Measurements from ENCODE around the gene LRR1. TPM values are rescaled to one million over a fixed set of nuclear protein-coding genes. Genes with fewer than 3 reads are reported as not detected.

The LRR1 gene
- total and polyA plus RNA-seq, 8 donors, result 10.1 to 16.1 (median 12.9) TPM

GRCh38 chr14:49623941-49624839 lies 25.4 kb downstream of the LRR1 start:
- peaks cover 25 to 45% of the 10 kb centered on the region in 2 donors for H3K4me1 ChIP-seq
- intact Hi-C loops (cut with DNase I), result no loop called here
- peaks cover 0 to 7% of the 10 kb centered on the region in 2 donors for H3K36me3 ChIP-seq
- ATAC-seq (no peak), DNase-seq (no peak)
- no peak overlapping the region for H3K27ac ChIP-seq
- H3K4me3 ChIP-seq, result peak overlapping the region in 1 of 2 donors; percentile 95
- no peak for TF ChIP-seq CTCF (IDR thresholded peaks at IDR 0.05)
- no peaks in the 10 kb centered on the region for H3K9me3 ChIP-seq
- H3K27me3 ChIP-seq, result no peaks in the 10 kb centered on the region

GRCh38 chr14:49633640-49634546 lies 35.2 kb downstream of the LRR1 start:
- TF ChIP-seq CTCF (IDR thresholded peaks at IDR 0.05), result peak; percentile 68 to 70
- DNase-seq (peak; percentile 94 to 98 (median 96)), ATAC-seq (peak; percentile 95)
- Histone ChIP-seq H3K27ac (peak overlapping the region; percentile 96 to 98), H3K9me3 (no peaks in the 10 kb centered on the region), H3K36me3 (peaks cover 0 to 15% of the 10 kb centered on the region in 2 donors), H3K4me1 (peaks cover 18 to 61% of the 10 kb centered on the region in 2 donors), H3K4me3 (peak overlapping the region; percentile 76 to 98), H3K27me3 (no peaks in the 10 kb centered on the region)
- intact Hi-C loops (cut with DNase I), result loop anchor here in 1 of 2 donors (10.0 kb wide), 1 partner anchor 201 kb away; no protein-coding TSS in a partner anchor

GRCh38 chr14:49634547-49635334 lies 36.0 kb downstream of the LRR1 start, which contains the start of gene DNAAF2:
Gene DNAAF2 (minus strand): TSS chr14:49635244. CDS start chr14:49635149, 95 bp downstream.
- H3K4me1 ChIP-seq, result peaks cover 18 to 58% of the 10 kb centered on the region in 2 donors

GRCh38 chr14:49636866-49637265 lies 38.1 kb downstream of the LRR1 start:
- intact Hi-C loops (cut with DNase I), result loop anchor here in 1 of 2 donors (10.0 kb wide), 1 partner anchor 198 kb away; no protein-coding TSS in a partner anchor
- H3K27ac ChIP-seq, result no peak overlapping the region
- no peak for TF ChIP-seq CTCF (IDR thresholded peaks at IDR 0.05)
- H3K4me3 ChIP-seq, result no peak overlapping the region
- H3K4me1 ChIP-seq, result peaks cover 23 to 51% of the 10 kb centered on the region in 2 donors
- no peaks in the 10 kb centered on the region for H3K9me3 ChIP-seq
- peaks cover 0 to 15% of the 10 kb centered on the region in 2 donors for H3K36me3 ChIP-seq
- ATAC-seq, result no peak
- H3K27me3 ChIP-seq, result no peaks in the 10 kb centered on the region
- DNase-seq, result no peak

More at GRCh38 chr14:49634547-49635334, 36.0 kb downstream of the LRR1 start, which contains the start of gene DNAAF2:
- Histone ChIP-seq H3K27ac (peak within 1 kb of the TSS; percentile 96 to 98), H3K4me3 (peak within 1 kb of the TSS; percentile 76 to 98), H3K36me3 (peaks cover 0 to 15% of the 10 kb centered on the region in 2 donors), H3K27me3 (no peaks in the 10 kb centered on the region), H3K9me3 (no peaks in the 10 kb centered on the region)
- DNase-seq (peak; percentile 64 to 92 (median 82)), ATAC-seq (peak; percentile 60)
- intact Hi-C loops (cut with DNase I), result loop anchor here in 1 of 2 donors (10.0 kb wide), 1 partner anchor 200 kb away; no protein-coding TSS in a partner anchor
- no peak for TF ChIP-seq CTCF (IDR thresholded peaks at IDR 0.05)

Data from left lung (tissue), 10 donors.